ENCODE results near the gene BMAL1. TPM values are rescaled to one million over a fixed set of nuclear protein-coding genes. Genes with fewer than 3 reads are reported as not detected.

The BMAL1 gene
- total and polyA plus RNA-seq, 2 of the 8 experiments (the other 6 are each of a cell fraction or from before 2014, with no cell fraction given), result 6.8 to 6.9 TPM

GRCh38 chr11:13229136-13229535, 48.5 kb upstream of the BMAL1 start:
- Histone ChIP-seq H2BK120ac (replicated peaks; ENCODE audit: low read depth, low read length) (no peak overlapping the region), H3K27me3 (replicated peaks in 1 of 4; ENCODE audit: control insufficient read depth in 3 of 4, extremely low read depth in 1 of 4, insufficient read depth in 3 of 4, low read length in 3 of 4) (no peaks in the 10 kb centered on the region), H3K14ac (ENCODE audit: insufficient read length) (no peak overlapping the region), H3K4me1 (replicated peaks in 1 of 4; ENCODE audit: control insufficient read depth in 3 of 4, insufficient read depth in 4 of 4, low read length in 3 of 4) (no peaks in the 10 kb centered on the region), H4K5ac (ENCODE audit: insufficient read length, low read depth, low read length) (no peak overlapping the region), H2BK20ac (ENCODE audit: low read length) (no peak overlapping the region), H3K79me1 (ENCODE audit: low read depth, low read length) (no peaks in the 10 kb centered on the region), H4K20me1 (replicated peaks in 1 of 2; ENCODE audit: control insufficient read depth in 1 of 2, insufficient read depth in 2 of 2, low read length in 2 of 2) (no peaks in the 10 kb centered on the region), H4K8ac (ENCODE audit: extremely low read depth, insufficient read depth, low read length) (no peak overlapping the region), H3K4me2 (ENCODE audit: insufficient read depth in 1 of 2, low read depth in 2 of 2, low read length in 2 of 2) (no peak overlapping the region), H3K9ac (replicated peaks in 1 of 4; ENCODE audit: extremely low read depth in 1 of 4, low read depth in 3 of 4, low read length in 3 of 4) (no peak overlapping the region), H3K79me2 (ENCODE audit: control insufficient read depth in 1 of 2, insufficient read depth in 2 of 2, low read length in 2 of 2) (no peaks in the 10 kb centered on the region), H3K27ac (ENCODE audit: low read depth, low read length) (no peak overlapping the region), H2BK12ac (ENCODE audit: low read depth, low read length) (no peak overlapping the region), H3K9me3 (ENCODE audit: insufficient read depth in 2 of 2, low read depth in 1 of 2, low read length in 1 of 2) (no peaks in the 10 kb centered on the region), H3K4me3 (ENCODE audit: extremely low read depth in 1 of 4, insufficient read depth in 2 of 4, low read depth in 3 of 4, low read length in 4 of 4) (no peak overlapping the region), H2AFZ (ENCODE audit: low read length) (0 out of 2 replicates have a peak overlapping the region, but pooled peaks have one; percentile 59), H3K18ac (ENCODE audit: extremely low read depth, low read length) (no peak overlapping the region), H3K56ac (replicated peaks; ENCODE audit: insufficient read length, low read depth, low read length) (no peak overlapping the region), H2BK5ac (ENCODE audit: low read depth, low read length) (no peak overlapping the region), H3K23ac (ENCODE audit: insufficient read length) (no peak overlapping the region), H3K23me2 (ENCODE audit: low read depth, low read length) (no peaks in the 10 kb centered on the region), H2AK5ac (ENCODE audit: low read depth, low read length) (no peak overlapping the region), H2BK15ac (ENCODE audit: low read length) (no peak overlapping the region), H4K91ac (replicated peaks; ENCODE audit: insufficient read length, low read length) (no peak overlapping the region), H3K4ac (replicated peaks; ENCODE audit: insufficient read length, low read depth, low read length) (no peak overlapping the region), H3K36me3 (ENCODE audit: control insufficient read depth in 2 of 4, insufficient read depth in 4 of 4, low read length in 3 of 4) (no peaks in the 10 kb centered on the region)
- no peak for DNase-seq (ENCODE audit: low read depth in 1 of 2, low spot score in 2 of 2)
- TF ChIP-seq RFX5 (IDR thresholded peaks at IDR 0.05; ENCODE audit: borderline replicate concordance, low read depth, low read length) (no peak), EZH2 (IDR thresholded peaks at IDR 0.05; ENCODE audit: low read depth, low read length, severe bottlenecking) (no peak)
- no peak for FAIRE-seq
- 71% methylated on average over 4 of the region's 4 CpGs; no CpG with 5 or more reads in 1 of the 2 experiments for WGBS, 2 experiments (ENCODE audit: extremely low coverage in 1 of 2, insufficient coverage in 1 of 2, insufficient read length in 1 of 2, insufficient replicate concordance in 2 of 2, low coverage in 1 of 2, low lambda C conversion rate in 2 of 2, missing lambda C conversion rate in 1 of 2)
- ChIA-PET POLR2A (ENCODE audit: partially characterized antibody) (no interaction called here), CTCF (ENCODE audit: partially characterized antibody) (interaction anchor here (0.7 to 3.6 kb wide), 10 partner anchors 9 to 115 kb away, joined by 3 to 16 read pairs (median 4); no protein-coding TSS in a partner anchor)

Data from H1 (cell line).